NCI-H187 treated with DMSO at 0.1 percent for 48 hours (cell line): ENCODE measurements around the gene CDC42SE2.
"Not testable (repeated sequence)": the region's sequence is repeated elsewhere in the genome, so short reads cannot be mapped to it uniquely, and the experiment has no call there.

Source experiments
- DNase-seq: peaks from one replicate; lab custom pipeline; 2025; lab: John Stamatoyannopoulos, UW

CDC42SE2 gene

DNA sequence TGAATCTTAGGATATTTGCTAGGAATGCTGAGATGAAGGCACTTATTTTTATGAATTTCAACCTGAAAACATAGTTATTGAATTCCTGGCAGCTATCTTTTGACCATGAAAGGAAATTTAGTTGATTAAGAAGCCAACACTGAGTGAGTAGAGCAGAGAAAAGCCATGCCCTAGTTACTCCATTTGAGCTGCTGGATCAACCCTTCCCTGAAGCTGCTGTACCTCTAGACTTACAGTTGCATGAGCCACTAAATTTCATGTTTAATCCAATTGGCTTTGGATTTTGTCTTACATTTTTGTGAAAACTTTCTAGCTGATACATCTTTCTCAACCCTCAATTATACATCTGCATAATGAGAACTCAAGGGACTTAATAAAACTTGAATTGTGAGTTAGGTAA is 54.6 kb downstream of the CDC42SE2 start:
- no peak for DNase-seq

- DNase-seq: no peak
Measured at GRCh38 chr5:131321066-131321465, 57.2 kb downstream of the CDC42SE2 start.

DNA sequence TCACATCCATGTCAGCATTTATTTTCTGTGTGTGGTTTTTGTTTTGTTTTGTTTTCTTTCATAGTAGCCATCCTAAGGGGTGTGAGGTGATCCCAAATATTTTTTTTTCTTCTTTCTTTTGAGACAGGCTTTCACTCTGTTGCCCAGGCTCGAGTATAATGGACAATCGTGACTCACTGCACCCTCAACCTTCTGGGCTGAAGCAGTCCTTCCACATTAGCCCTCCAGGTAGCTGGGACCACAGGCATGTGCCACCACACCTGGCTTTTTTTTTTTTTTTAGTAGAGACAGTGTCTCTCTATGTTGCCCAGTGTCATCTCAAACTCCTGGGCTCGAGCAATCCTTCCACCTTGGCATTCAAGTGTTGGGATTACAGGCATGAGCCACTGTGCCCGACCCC is 59.1 kb downstream of the CDC42SE2 start:
- no peak for DNase-seq

GRCh38 chr5:131323378-131323777 is 59.5 kb downstream of the CDC42SE2 start:
- no peak for DNase-seq

DNA sequence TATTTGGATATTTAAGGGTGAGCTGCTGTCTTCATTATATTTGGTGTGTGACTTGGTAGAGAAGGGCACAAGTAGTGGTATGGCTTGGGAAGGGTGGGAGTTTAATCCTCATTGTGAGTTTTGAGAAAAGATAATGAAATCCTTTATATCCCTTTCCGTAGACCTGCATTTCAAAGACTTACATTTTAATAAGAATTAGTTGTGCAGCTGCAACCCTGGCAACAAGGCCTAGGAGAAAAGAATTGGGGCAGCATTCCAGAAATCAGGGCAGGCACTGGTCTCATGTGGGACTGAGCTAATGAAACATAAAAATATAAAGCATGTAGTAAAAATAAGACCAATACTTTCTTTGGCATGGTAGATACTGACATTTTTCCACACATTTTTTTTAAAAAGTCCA is 60.5 kb downstream of the CDC42SE2 start:
- DNase-seq: no peak

DNA sequence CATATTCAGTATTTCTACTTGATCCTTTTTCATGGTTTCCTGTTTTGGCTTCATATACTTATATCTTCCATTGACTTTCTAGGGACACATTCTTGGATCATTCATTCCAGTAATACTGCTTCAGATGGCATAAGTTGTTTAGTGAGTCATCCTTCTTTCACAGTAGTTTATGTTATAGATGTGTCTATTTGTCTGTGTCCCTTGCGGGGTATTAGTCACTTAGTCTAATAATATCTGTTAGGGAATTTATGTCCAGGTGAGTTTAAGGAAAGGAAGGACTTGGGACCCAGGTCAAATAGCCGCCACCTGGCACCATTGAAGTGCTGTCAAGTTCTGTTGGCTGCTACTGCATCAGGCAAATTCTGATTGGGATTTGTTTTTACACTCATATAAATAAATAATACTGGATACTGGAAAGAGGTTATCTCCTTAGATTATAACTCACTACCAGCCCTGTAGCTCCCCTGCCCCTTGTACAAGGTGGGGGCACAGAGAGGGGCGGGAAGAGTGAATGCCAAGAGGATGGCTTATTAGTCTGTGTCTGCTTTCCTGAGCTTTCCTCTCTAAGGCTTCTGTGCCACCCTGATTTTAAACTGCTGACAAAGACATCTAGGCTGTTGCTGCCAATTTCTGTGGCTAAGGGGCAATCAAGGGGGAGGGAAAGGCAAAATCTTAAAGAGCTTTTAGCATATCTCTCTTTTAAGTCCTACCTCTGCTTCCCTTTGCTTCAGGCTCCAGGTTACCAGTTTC is 64.9 kb downstream of the CDC42SE2 start:
- DNase-seq: no peak

GRCh38 chr5:131329286-131329560 is 65.4 kb downstream of the CDC42SE2 start:
- no peak for DNase-seq

- no peak for DNase-seq
Measured at GRCh38 chr5:131330031-131330430, 66.2 kb downstream of the CDC42SE2 start.

DNA sequence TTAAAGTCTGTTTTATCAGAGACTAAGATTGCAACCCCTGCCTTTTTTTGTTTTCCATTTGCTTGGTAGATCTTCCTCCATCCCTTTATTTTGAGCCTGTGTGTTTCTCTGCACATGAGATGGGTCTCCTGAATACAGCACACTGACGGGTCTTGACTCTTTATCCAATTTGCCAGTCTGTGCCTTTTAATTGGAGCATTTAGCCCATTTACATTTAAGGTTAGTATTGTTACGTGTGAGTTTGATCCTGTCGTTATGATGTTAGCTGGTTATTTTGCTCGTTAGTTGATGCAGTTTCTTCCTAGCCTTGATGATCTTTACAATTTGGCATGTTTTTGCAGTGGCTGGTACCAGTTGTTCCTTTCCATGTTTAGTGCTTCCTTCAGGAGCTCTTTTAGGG is 71.9 kb downstream of the CDC42SE2 start:
- DNase-seq: not testable (repeated sequence)

GRCh38 chr5:131336801-131337200 is 72.9 kb downstream of the CDC42SE2 start:
- DNase-seq: not testable (repeated sequence)

- DNase-seq: not testable (repeated sequence)
Measured at GRCh38 chr5:131337240-131338050, 73.6 kb downstream of the CDC42SE2 start.

- no peak for DNase-seq
Measured at GRCh38 chr5:131338051-131338453, 74.2 kb downstream of the CDC42SE2 start.

GRCh38 chr5:131344288-131344687 is 80.4 kb downstream of the CDC42SE2 start:
- DNase-seq: not testable (repeated sequence)

GRCh38 chr5:131346204-131346603 is 82.4 kb downstream of the CDC42SE2 start:
- not testable (repeated sequence) for DNase-seq

DNA sequence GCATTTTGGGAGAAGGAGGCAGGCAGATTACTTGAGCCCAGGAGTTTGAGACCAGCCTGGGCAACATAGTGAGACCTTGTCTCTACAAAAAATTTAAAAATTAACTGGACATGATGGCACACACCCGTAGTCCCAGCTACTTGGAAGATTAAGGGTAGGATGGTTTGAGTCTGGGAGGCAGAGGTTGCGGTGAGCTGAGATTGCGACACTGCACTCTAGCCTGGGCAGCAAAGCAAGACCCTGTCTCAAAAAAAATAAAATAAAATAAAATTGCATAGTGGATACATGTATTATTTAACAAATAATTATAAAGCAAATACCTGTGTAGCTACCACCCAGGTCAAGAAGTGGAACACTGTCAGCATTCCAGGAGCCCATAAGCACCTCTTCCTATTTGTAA is 90.1 kb downstream of the CDC42SE2 start:
- DNase-seq: no peak

DNA sequence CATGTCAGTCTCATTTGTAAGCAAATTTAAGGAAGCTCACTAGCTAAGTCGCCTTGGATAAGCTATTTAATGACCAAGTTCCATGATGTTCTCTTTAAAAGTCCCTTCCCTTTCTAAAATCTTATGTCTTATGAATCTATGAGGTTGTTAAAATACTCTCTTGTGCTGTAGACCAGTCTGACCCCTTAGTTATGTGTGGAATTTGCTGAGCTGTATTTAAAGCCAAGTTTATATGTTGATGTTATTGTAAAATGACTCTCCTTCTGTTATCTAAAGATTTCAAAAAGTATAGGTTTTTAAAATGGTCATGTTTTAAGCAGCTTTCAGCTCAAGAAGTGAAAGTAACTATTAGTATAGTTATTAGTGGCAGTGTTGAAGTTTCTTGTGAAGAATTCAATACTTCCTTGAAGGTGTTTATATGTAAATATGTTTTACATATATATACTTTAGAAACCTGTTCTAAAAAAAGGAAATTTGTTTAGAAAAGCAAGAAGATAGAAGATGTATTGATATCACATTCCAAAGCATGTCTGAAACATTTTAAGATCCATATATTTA is 92.2 kb downstream of the CDC42SE2 start:
- DNase-seq: no peak

DNA sequence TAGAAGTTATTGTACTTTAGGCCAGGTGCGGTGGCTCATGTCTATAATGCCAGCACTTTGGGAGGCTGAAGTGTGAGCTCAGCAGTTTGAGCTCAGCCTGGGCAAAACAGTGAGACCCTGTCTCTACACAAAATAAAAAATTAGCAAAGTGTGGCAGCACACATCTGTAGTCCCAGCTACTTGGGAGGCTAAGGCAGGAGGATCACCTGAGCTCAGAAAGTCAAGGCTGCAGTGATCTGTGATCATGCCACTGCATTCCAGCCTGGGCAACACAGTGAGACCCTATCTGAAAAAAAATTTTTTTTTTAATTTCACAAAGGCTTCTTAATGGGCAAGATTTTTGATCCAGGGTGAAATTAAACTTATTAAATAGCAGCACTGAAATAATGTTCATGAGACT is 92.8 kb downstream of the CDC42SE2 start:
- no peak for DNase-seq

GRCh38 chr5:131357739-131358561 is 94.1 kb downstream of the CDC42SE2 start:
- no peak for DNase-seq

GRCh38 chr5:131361677-131362315 is 97.9 kb downstream of the CDC42SE2 start:
- no peak for DNase-seq

DNA sequence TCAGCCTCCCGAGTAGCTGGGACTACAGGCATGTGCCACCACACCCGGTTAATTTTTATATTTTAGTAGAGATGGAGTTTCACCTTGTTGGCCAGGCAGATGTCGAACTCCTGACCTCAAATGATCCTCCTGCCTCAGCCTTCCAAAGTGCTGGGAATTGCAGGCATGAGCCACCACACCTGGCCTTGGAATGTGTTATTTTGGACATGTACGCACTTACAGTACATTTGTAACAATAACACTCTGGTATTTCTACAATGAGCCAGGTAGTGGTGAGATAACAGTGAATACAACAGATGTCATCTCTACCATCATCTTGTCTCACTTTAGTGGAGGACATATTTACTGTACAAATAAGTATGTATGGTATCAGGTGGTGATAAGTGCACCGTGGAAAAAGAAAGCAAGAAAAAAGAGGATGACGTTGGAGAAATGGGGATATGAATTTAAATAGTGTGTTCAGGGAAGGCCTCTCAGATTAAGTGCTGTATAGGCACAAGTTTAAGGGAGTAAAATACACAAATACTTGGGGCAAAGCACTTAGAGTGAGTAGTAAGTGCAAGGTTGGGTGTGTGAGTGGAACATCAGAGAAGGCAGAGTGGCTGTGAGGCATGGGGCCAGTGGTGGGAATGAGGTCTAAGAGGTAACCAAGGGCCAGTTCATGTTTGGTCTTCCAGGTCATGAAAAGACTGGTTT is 100.1 kb downstream of the CDC42SE2 start:
- no peak for DNase-seq

DNA sequence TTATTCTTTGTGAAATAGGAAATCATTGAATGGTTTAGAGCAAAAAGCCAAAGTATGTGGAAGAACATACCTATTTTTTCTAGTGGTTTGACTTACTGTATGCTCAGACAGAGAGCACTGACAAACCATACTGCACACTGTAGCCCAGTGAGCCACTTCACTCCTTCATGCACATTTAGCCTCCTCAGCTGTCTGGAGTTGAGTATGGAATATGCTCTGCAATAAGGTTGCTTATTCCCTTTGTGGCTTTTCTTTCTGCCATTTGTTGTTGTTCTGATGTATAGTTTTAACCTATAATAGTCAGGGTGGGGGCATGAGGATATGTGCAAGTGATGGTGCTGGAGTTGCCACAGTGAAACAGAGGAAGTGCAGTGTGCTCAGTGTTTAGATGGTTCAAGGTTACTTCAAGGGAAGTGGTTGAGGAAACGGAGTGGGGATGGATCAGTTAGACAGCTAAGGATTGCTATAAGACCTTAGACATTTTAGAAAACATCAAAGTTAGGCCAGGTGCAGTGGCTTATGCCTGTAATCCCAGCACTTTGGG is 100.7 kb downstream of the CDC42SE2 start:
- DNase-seq: no peak
